ENCODE results near the gene LRRC4B. TPM values are rescaled to one million over a fixed set of nuclear protein-coding genes. Genes with fewer than 3 reads are reported as not detected.

Gene LRRC4B
- total RNA-seq, 4 donors from 2014 or later = 0.24 to 1.0 (median 0.81) TPM

DNA sequence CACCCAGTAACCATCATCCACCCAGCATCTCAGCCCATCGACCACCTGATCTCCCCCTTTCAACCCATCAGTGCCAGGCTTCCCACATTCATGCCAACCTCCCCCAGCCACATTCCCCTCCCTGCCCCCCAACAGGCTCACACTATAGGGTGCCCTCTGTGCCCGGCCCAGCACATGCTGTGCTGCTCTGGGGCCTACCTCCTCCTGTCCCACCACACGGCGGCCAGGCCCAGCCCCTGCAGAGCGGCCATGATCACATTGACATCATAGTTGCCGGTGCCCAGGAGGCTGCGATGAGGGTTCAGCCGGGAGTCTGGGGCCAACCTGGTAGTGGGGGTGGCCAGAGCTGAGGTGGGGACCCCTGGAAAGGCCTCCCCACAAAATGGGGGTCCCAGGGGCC, 60.9 kb downstream of the LRRC4B start:
- Histone ChIP-seq H3K4me3 (no peak overlapping the region), H3K4me1 (peaks cover 19% of the 10 kb centered on the region), H3K36me3 (peaks cover 6% of the 10 kb centered on the region), H3K9me3 (no peaks in the 10 kb centered on the region), H3K27ac (no peak overlapping the region), H3K27me3 (no peaks in the 10 kb centered on the region)
- TF ChIP-seq EP300 (IDR thresholded peaks at IDR 0.05) (no peak), POLR2AphosphoS5 (IDR thresholded peaks at IDR 0.05) (no peak), POLR2A (IDR thresholded peaks at IDR 0.05) (no peak)
- TF ChIP-seq, protein P1, sequence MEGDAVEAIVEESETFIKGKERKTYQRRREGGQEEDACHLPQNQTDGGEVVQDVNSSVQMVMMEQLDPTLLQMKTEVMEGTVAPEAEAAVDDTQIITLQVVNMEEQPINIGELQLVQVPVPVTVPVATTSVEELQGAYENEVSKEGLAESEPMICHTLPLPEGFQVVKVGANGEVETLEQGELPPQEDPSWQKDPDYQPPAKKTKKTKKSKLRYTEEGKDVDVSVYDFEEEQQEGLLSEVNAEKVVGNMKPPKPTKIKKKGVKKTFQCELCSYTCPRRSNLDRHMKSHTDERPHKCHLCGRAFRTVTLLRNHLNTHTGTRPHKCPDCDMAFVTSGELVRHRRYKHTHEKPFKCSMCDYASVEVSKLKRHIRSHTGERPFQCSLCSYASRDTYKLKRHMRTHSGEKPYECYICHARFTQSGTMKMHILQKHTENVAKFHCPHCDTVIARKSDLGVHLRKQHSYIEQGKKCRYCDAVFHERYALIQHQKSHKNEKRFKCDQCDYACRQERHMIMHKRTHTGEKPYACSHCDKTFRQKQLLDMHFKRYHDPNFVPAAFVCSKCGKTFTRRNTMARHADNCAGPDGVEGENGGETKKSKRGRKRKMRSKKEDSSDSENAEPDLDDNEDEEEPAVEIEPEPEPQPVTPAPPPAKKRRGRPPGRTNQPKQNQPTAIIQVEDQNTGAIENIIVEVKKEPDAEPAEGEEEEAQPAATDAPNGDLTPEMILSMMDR (IDR thresholded peaks at IDR 0.05) = no peak
- 92% methylated on average over 8 of the region's 8 CpGs for WGBS
- DNase-seq (ENCODE audit: low spot score in 2 of 2) = no peak

DNA sequence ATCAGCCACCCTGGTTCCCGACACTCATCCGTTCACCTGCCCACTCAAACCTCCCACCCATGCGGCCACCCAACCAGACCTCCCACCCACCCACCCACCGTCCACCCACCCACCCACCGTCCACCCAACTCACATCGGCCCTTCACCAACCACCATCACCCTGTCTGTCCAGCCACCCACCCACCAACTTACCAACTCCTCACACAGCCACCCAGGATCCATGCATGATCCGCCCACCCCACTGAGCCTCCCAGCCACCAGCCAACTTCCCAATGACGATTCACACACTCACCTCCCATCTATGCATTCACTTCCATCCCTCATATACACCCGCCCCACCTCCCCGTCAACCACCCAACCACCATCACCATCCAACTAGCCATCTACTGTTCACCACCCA, 61.5 kb downstream of the LRRC4B start:
- Histone ChIP-seq H3K4me3 (no peak overlapping the region), H3K36me3 (peaks cover 6% of the 10 kb centered on the region), H3K27ac (no peak overlapping the region), H3K9me3 (no peaks in the 10 kb centered on the region), H3K4me1 (peaks cover 18% of the 10 kb centered on the region), H3K27me3 (no peaks in the 10 kb centered on the region)
- DNase-seq (ENCODE audit: low spot score in 2 of 2) = no peak
- no peak for TF ChIP-seq EP300 (IDR thresholded peaks at IDR 0.05)
- 92% methylated on average over 7 of the region's 10 CpGs for WGBS

DNA sequence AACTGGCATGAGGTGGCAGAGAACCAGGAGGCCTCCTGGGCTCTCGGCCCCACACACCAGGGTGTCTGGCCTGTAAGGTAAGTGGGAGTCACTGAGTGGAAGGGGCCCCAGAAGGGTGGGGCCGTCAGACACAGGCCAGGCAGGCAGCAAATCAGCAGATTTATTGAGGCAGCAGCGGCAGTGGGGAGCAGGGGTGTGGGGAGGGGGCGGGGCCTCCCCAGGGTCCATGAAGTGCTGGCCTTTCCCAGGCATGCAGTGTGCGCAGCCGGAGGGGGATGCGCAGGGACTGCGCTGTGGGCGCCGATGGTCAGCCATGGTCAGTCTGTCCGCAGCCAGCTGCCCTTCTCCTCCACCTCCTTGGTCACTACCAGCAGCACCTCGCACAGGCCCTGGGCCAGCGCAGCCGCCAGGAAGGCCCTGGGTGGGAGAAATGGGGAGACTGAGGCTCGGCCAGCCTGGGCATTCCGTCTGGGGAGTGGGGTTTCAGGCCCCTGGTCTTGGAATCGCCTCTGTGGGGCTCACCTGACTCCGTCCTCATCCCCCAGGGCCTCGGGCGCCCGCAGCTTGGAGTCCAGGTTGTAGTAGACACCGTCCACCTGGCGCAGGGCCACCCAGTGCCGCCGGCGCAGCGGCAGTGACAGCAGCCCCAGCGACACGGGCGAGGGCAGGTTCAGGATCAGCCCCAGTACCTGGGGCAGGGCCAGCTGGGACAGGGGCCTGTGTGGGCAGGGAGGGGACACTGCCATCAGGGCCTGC, 62.2 kb downstream of the LRRC4B start:
- TF ChIP-seq POLR2AphosphoS5 (IDR thresholded peaks at IDR 0.05) (no peak), POLR2A (IDR thresholded peaks at IDR 0.05) (no peak), EP300 (IDR thresholded peaks at IDR 0.05) (no peak)
- TF ChIP-seq, protein P1 (IDR thresholded peaks at IDR 0.05) = no peak
- H3K27me3 ChIP-seq = no peaks in the 10 kb centered on the region
- H3K27ac ChIP-seq = no peak overlapping the region
- peaks cover 12% of the 10 kb centered on the region for H3K4me1 ChIP-seq
- no peaks in the 10 kb centered on the region for H3K9me3 ChIP-seq
- 80% methylated on average over 3 of the region's 30 CpGs for WGBS
- H3K4me3 ChIP-seq = no peak overlapping the region
- peaks cover 6% of the 10 kb centered on the region for H3K36me3 ChIP-seq
- no peak for DNase-seq (ENCODE audit: low spot score in 2 of 2)

GRCh38 chr19:50501568-50502475, 66.4 kb downstream of the LRRC4B start:
- DNase-seq (ENCODE audit: low spot score in 2 of 2) = no peak
- Histone ChIP-seq H3K27ac (no peak overlapping the region), H3K9me3 (no peaks in the 10 kb centered on the region), H3K27me3 (no peaks in the 10 kb centered on the region), H3K4me3 (no peak overlapping the region), H3K36me3 (peaks cover 6% of the 10 kb centered on the region), H3K4me1 (no peaks in the 10 kb centered on the region)
- TF ChIP-seq, protein P1 (IDR thresholded peaks at IDR 0.05) = no peak
- TF ChIP-seq EP300 (IDR thresholded peaks at IDR 0.05) (no peak), POLR2A (IDR thresholded peaks at IDR 0.05) (no peak)
- 68% methylated on average over 24 of the region's 25 CpGs for WGBS

- no peak overlapping the region for H3K27ac ChIP-seq
- H3K4me1 ChIP-seq = no peaks in the 10 kb centered on the region
- H3K27me3 ChIP-seq = no peaks in the 10 kb centered on the region
- H3K36me3 ChIP-seq = peaks cover 3% of the 10 kb centered on the region
- WGBS = 57% methylated on average over 10 of the region's 12 CpGs
- DNase-seq (ENCODE audit: low spot score in 2 of 2) = no peak
- H3K9me3 ChIP-seq = no peaks in the 10 kb centered on the region
- H3K4me3 ChIP-seq = no peak overlapping the region
- TF ChIP-seq POLR2AphosphoS5 (IDR thresholded peaks at IDR 0.05) (no peak), EP300 (IDR thresholded peaks at IDR 0.05) (no peak)
These were observed 67.1 kb downstream of the LRRC4B start for GRCh38 chr19:50501186-50501567.

GRCh38 chr19:50500753-50501151, 67.5 kb downstream of the LRRC4B start:
- no peaks in the 10 kb centered on the region for H3K4me1 ChIP-seq
- no peak for DNase-seq (ENCODE audit: low spot score in 2 of 2)
- no peaks in the 10 kb centered on the region for H3K9me3 ChIP-seq
- H3K4me3 ChIP-seq = no peak overlapping the region
- no peak for TF ChIP-seq EP300 (IDR thresholded peaks at IDR 0.05)
- no peak for TF ChIP-seq POLR2A (IDR thresholded peaks at IDR 0.05)
- TF ChIP-seq, protein P1 (IDR thresholded peaks at IDR 0.05) = no peak
- no peak for TF ChIP-seq POLR2AphosphoS5 (IDR thresholded peaks at IDR 0.05)
- no peak overlapping the region for H3K27ac ChIP-seq
- no peaks in the 10 kb centered on the region for H3K36me3 ChIP-seq
- 50% methylated on average over 10 of the region's 10 CpGs for WGBS
- H3K27me3 ChIP-seq = no peaks in the 10 kb centered on the region
